DND-41 (cell line): ENCODE measurements around the gene SPRN.

Source experiments
- ATAC-seq: fragments of 200-7000 bp; cut with Tn5 transposase; 3 replicates; pipeline ENCODE4 v1.9.1; 2021; ENCODE audit warnings: low read depth; ENCODE audit not compliant: insufficient read depth
- DNase-seq: peaks from one replicate; pipeline ENCODE4 v3.0.0-alpha.2; 2020
- H2AFZ ChIP-seq: 2 replicates; pipeline ENCODE4 v1.6.0; 2012; ENCODE audit warnings: low read depth, low read length
- H3K27ac ChIP-seq: 2 replicates; pipeline ENCODE4 v1.5.1; 2012; ENCODE audit warnings: low read length, inconsistent platforms
- H3K27me3 ChIP-seq: fragments of 200-600 bp; sonication (generic); 2 replicates; pipeline ENCODE4 v1.6.0; 2012; ENCODE audit warnings: low read length, mild to moderate bottlenecking, inconsistent platforms; ENCODE audit not compliant: insufficient read depth, poor library complexity
- H3K36me3 ChIP-seq: 2 replicates; pipeline ENCODE4 v1.5.1; 2012; ENCODE audit warnings: low read length, inconsistent platforms; ENCODE audit not compliant: insufficient read depth
- H3K4me1 ChIP-seq: 2 replicates; pipeline ENCODE4 v1.5.1; 2012; ENCODE audit warnings: mild to moderate bottlenecking, low read length; ENCODE audit not compliant: insufficient read depth
- H3K4me2 ChIP-seq: 2 replicates; pipeline ENCODE4 v1.6.0; 2012; ENCODE audit warnings: mild to moderate bottlenecking, moderate library complexity, low read length, inconsistent platforms; ENCODE audit not compliant: insufficient read depth
- H3K4me3 ChIP-seq, 2 experiments: fragments of 200-600 bp in 1 of 2; shearing (Covaris generic) in 1 of 2; 2 replicates each; pipeline ENCODE4 v1.5.1; 2012 to 2016; ENCODE audit warnings: inconsistent platforms in 2 of 2, low read length in 2 of 2, mild to moderate bottlenecking in 2 of 2, low read depth in 1 of 2, moderate library complexity in 1 of 2
- H3K79me2 ChIP-seq: 2 replicates; pipeline ENCODE4 v1.6.0; 2012; ENCODE audit warnings: low read length, inconsistent platforms; ENCODE audit not compliant: insufficient read depth
- H3K9ac ChIP-seq: 2 replicates; pipeline ENCODE4 v1.6.0; 2012; ENCODE audit warnings: low read depth, mild to moderate bottlenecking, inconsistent platforms, low read length, moderate library complexity
- H3K9me3 ChIP-seq: 2 replicates; pipeline ENCODE4 v1.5.1; 2012; ENCODE audit warnings: low read length, moderate library complexity, mild to moderate bottlenecking, inconsistent platforms; ENCODE audit not compliant: insufficient read depth, severe bottlenecking
- H4K20me1 ChIP-seq: 2 replicates; pipeline ENCODE4 v1.6.0; 2012; ENCODE audit warnings: low read length; ENCODE audit not compliant: insufficient read depth
- EZH2 ChIP-seq: IDR thresholded peaks from 3 replicates; pipeline ENCODE4 v1.6.1; 2012; ENCODE audit warnings: borderline replicate concordance, low read depth, mild to moderate bottlenecking, moderate library complexity, low read length, inconsistent platforms; ENCODE audit not compliant: severe bottlenecking
- TF ChIP-seq, protein P1 (sequence below): IDR thresholded peaks from 2 replicates; pipeline ENCODE4 v1.5.1; 2012; ENCODE audit warnings: borderline replicate concordance, low read length, moderate library complexity, mild to moderate bottlenecking; ENCODE audit not compliant: poor library complexity, severe bottlenecking; ENCODE audit errors: extremely low read depth

Gene SPRN

DNA sequence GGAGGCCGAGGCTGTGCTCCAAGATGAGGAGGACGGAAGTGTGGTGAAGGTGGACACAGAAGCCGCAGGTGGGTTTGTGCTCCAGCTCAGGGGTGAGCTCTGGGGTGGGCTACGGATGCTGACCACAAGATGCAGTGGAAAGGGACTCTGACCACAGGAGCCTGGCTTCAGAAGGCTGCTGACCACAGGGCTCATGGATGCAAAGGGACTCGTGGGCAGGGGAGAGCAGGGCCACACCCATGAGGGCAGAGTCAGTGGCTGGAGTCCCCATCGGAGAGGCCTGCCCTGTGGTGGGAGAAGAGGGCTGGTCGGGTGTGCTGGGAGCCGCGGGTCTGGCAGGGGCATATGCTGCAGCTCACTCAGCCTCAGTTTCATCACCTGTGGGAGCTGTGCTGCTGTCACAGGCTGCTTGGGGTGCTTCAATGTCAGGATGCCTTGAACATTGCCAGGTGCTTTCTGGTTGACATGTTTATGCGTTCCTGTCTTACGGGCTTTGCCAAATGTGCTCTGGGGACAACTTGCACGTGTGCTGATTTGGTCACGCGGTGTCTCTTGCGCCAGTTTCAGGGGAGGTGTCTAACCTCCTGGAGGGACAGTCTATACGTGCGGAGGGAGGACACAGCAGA, 43.0 kb upstream of the SPRN start:
- Histone ChIP-seq H3K4me2 (no peak overlapping the region), H3K4me3 (no peak overlapping the region), H3K4me1 (no peaks in the 10 kb centered on the region), H3K36me3 (peaks cover 10% of the 10 kb centered on the region; the same call in 1 of the 2 replicates), H3K79me2 (no peaks in the 10 kb centered on the region), H2AFZ (no peak overlapping the region), H4K20me1 (no peaks in the 10 kb centered on the region), H3K9ac (no peak overlapping the region), H3K27ac (no peak overlapping the region), H3K9me3 (no peaks in the 10 kb centered on the region), H3K27me3 (no peaks in the 10 kb centered on the region)
- ATAC-seq (no peak), DNase-seq (no peak)
- TF ChIP-seq, protein P1, sequence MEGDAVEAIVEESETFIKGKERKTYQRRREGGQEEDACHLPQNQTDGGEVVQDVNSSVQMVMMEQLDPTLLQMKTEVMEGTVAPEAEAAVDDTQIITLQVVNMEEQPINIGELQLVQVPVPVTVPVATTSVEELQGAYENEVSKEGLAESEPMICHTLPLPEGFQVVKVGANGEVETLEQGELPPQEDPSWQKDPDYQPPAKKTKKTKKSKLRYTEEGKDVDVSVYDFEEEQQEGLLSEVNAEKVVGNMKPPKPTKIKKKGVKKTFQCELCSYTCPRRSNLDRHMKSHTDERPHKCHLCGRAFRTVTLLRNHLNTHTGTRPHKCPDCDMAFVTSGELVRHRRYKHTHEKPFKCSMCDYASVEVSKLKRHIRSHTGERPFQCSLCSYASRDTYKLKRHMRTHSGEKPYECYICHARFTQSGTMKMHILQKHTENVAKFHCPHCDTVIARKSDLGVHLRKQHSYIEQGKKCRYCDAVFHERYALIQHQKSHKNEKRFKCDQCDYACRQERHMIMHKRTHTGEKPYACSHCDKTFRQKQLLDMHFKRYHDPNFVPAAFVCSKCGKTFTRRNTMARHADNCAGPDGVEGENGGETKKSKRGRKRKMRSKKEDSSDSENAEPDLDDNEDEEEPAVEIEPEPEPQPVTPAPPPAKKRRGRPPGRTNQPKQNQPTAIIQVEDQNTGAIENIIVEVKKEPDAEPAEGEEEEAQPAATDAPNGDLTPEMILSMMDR, result no peak
- TF ChIP-seq EZH2, result no peak

DNA sequence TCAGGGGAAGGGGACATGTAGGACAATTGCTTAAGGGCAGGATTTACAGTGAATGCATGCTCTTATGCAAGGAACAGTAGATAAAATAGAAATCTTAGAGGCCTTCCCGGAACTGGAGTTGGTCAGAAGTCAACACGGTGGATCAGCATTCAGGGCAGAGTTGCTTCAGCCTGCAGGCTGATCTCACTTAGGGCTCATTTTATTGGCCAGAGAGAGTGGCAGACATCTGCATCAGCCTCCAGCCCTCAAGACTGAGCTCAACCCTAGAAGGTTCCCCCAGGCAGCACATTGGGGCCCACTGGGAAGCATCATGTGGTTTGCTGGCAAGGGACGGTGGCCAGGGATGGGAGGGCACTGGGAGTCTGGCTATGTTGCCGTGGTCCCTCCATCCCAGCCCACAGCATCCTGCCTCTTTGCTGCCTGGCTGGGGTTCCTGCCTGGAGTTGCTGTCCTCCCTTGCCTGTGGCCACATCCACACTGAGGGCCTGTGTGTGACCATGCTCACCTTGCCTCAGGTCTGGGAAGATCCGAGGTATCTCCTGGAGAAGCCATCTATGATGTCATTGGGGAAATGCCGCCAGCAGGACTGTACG, 42.4 kb upstream of the SPRN start:
- no peaks in the 10 kb centered on the region for H3K79me2 ChIP-seq
- H3K9ac ChIP-seq, result no peak overlapping the region
- no peak overlapping the region for H2AFZ ChIP-seq
- TF ChIP-seq EZH2, result no peak
- TF ChIP-seq, protein P1, result no peak
- no peak overlapping the region for H3K4me2 ChIP-seq
- no peaks in the 10 kb centered on the region for H4K20me1 ChIP-seq
- H3K4me3 ChIP-seq, result no peak overlapping the region
- no peaks in the 10 kb centered on the region for H3K4me1 ChIP-seq
- no peak for ATAC-seq
- peaks cover 10% of the 10 kb centered on the region; the same call in 1 of the 2 replicates for H3K36me3 ChIP-seq
- no peaks in the 10 kb centered on the region for H3K9me3 ChIP-seq
- DNase-seq, result no peak
- no peaks in the 10 kb centered on the region for H3K27me3 ChIP-seq
- H3K27ac ChIP-seq, result no peak overlapping the region

DNA sequence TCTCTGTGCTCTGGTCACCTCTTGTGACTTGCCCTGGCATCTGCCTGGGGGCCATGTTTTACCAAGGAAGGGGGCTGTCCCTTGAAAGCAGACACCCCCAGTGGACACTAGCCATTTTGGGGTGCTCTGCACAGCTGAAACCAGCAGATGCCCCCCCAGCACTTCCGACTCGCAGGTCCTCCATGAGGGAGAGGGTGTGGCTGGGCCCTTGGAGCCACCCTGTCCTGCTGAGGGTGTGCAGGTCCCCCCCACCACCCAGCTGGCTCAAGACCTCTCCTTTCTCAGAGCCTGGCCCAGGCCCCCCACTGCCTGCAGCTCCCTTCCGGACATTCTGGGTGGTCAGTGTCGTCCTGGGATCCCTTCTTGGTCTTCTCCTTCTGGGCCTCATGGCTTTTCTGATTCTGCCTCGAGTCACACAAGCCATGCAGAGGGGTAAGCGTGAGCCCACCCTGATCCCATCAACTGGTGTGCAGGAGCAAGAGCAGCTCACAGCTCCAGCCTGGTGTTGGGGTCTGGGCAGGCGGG, 41.6 kb upstream of the SPRN start:
- H3K4me3 ChIP-seq, result no peak overlapping the region
- no peak overlapping the region for H3K27ac ChIP-seq
- no peaks in the 10 kb centered on the region for H3K4me1 ChIP-seq
- no peak overlapping the region for H3K9ac ChIP-seq
- no peaks in the 10 kb centered on the region for H3K9me3 ChIP-seq
- no peaks in the 10 kb centered on the region for H3K27me3 ChIP-seq
- no peak for TF ChIP-seq EZH2
- TF ChIP-seq, protein P1, result no peak
- no peaks in the 10 kb centered on the region for H4K20me1 ChIP-seq
- H2AFZ ChIP-seq, result no peak overlapping the region
- no peak overlapping the region for H3K4me2 ChIP-seq
- ATAC-seq, result no peak
- DNase-seq, result no peak
- H3K79me2 ChIP-seq, result no peaks in the 10 kb centered on the region
- H3K36me3 ChIP-seq, result peaks cover 10% of the 10 kb centered on the region; the same call in 1 of the 2 replicates
